Naive thymus-derived CD4-positive, alpha-beta T cell (primary cell): ENCODE data around the gene EPAS1. TPM values are rescaled to one million over a fixed set of nuclear protein-coding genes. Genes with fewer than 3 reads are reported as not detected.

ENCODE experiments used
- ATAC-seq: fragments of 150-1000 bp; cut with Tn5 transposase; 2 replicates; pipeline ENCODE4 v1.10.0; 2021; ENCODE audit warnings: mild to moderate bottlenecking, moderate library complexity
- CTCF ChIA-PET: fragments of 350-600 bp; sonication (Branson Sonifier 250); formaldehyde crosslinking; loops from one replicate; lab custom pipeline; 2021; ENCODE audit warnings: antibody characterized with exemption; lab: Charles Lee
- POLR2A ChIA-PET: fragments of 350-600 bp; sonication (Branson Sonifier 250); formaldehyde crosslinking; loops from one replicate; lab custom pipeline; 2021; ENCODE audit warnings: antibody characterized with exemption, inconsistent platforms; lab: Charles Lee
- DNase-seq, 9 donors: peaks; one replicate each; pipeline versions ENCODE4 v3.0.0 to v3.0.0-alpha.2; 2020 to 2022; ENCODE audit warnings: mixed read lengths in 1 of 9
- H3K27ac ChIP-seq: one replicate; pipeline ENCODE4 v1.7.0; 2013; ENCODE audit warnings: mild to moderate bottlenecking, low read depth, low read length, moderate library complexity
- H3K27me3 ChIP-seq, 2 donors: one replicate each; pipeline ENCODE4 v1.7.0; 2013; ENCODE audit warnings: low read length in 2 of 2, mild to moderate bottlenecking in 2 of 2, moderate library complexity in 2 of 2; ENCODE audit not compliant: control insufficient read depth in 2 of 2, insufficient read depth in 2 of 2
- H3K36me3 ChIP-seq, 3 experiments: 1 replicate in 2 of 3; 2 replicates in 1 of 3; pipeline ENCODE4 v1.7.0; 2013; ENCODE audit warnings: low read length in 3 of 3, mild to moderate bottlenecking in 3 of 3, moderate library complexity in 1 of 3; ENCODE audit not compliant: insufficient read depth in 3 of 3, control insufficient read depth in 2 of 3
- H3K4me1 ChIP-seq, 2 donors: one replicate each; pipeline ENCODE4 v1.7.0; 2013; ENCODE audit warnings: low read length in 2 of 2, mild to moderate bottlenecking in 2 of 2, moderate library complexity in 1 of 2; ENCODE audit not compliant: control insufficient read depth in 2 of 2, insufficient read depth in 2 of 2
- H3K4me3 ChIP-seq: 2 replicates; pipeline ENCODE4 v1.7.0; 2013; ENCODE audit warnings: mild to moderate bottlenecking, low read length
- H3K9me3 ChIP-seq, 3 experiments: 1 replicate in 2 of 3; 2 replicates in 1 of 3; pipeline ENCODE4 v1.7.0; 2013; ENCODE audit warnings: low read length in 3 of 3; ENCODE audit not compliant: control insufficient read depth in 2 of 3
- H3K27ac Mint-ChIP-seq, 9 donors: one replicate each; pipeline ENCODE4 v1.8.0; 2020 to 2022; ENCODE audit warnings: mixed read lengths in 9 of 9, mild to moderate bottlenecking in 8 of 9, moderate library complexity in 5 of 9, inconsistent platforms in 2 of 9
- H3K27me3 Mint-ChIP-seq, 5 donors: one replicate each; pipeline ENCODE4 v1.8.0; 2021 to 2022; ENCODE audit warnings: mixed read lengths in 5 of 5, mild to moderate bottlenecking in 1 of 5
- H3K36me3 Mint-ChIP-seq, 5 donors: one replicate each; pipeline ENCODE4 v1.8.0; 2020 to 2022; ENCODE audit warnings: mixed read lengths in 5 of 5, mild to moderate bottlenecking in 3 of 5, inconsistent platforms in 1 of 5
- H3K4me1 Mint-ChIP-seq, 7 donors: one replicate each; pipeline ENCODE4 v1.8.0; 2020 to 2022; ENCODE audit warnings: mixed read lengths in 7 of 7, mild to moderate bottlenecking in 3 of 7, inconsistent platforms in 1 of 7
- H3K4me3 Mint-ChIP-seq, 10 donors: one replicate each; pipeline ENCODE4 v1.8.0; 2020 to 2022; ENCODE audit warnings: mild to moderate bottlenecking in 10 of 10, mixed read lengths in 10 of 10, moderate library complexity in 6 of 10, inconsistent platforms in 2 of 10
- H3K9me3 Mint-ChIP-seq, 11 donors: one replicate each; pipeline ENCODE4 v1.8.0; 2020 to 2022; ENCODE audit warnings: mixed read lengths in 11 of 11, mild to moderate bottlenecking in 4 of 11, inconsistent platforms in 1 of 11, moderate library complexity in 1 of 11
- intact Hi-C, 2 donors: fragments of 100-400 bp; cut with micrococcal nuclease; formaldehyde crosslinking; loops; one replicate each; pipeline ENCODE4 v1.15.1; 2023
- polyA plus RNA-seq, 2 donors: library from polyadenylated mRNA; unstranded; fragments of 300-500 nt; fragmentation: Illumina TruSeq; gene quantifications; one replicate each; pipeline ENCODE4 v1.2.3, GENCODE V29; 2021
- total RNA-seq, 6 experiments: library from RNA in 5 of 6; stranded (reverse) in 5 of 6; gene quantifications; 1 replicate in 5 of 6; 2 replicates in 1 of 6; pipeline ENCODE4 v1.2.3 and lab custom pipeline; 2021 to 2026

EPAS1 gene
- total and polyA plus RNA-seq, 7 experiments from 2014 or later, result 0.18 to 17.0 (median 4.7) TPM; not detected in 1

DNA sequence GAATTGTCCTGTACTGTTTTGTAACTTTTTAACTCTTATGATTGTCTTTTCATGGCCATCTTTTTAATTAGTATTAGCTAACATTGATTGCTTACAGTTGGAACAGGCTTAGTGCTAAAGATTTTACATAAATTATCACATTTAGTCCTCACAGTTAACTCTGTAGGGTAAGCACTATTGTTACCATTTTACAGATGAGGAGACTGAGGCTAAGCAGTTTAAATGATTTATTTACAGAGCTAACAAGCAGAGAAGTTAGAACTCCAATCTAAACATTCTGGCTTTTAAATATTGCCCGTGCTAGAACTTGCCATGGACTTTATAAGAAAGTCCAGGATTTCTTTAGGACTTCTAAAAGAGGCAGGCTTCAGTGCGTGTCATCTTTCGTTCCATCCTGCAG is 48.6 kb downstream of the EPAS1 start:
- CTCF ChIA-PET, result no interaction called here

DNA sequence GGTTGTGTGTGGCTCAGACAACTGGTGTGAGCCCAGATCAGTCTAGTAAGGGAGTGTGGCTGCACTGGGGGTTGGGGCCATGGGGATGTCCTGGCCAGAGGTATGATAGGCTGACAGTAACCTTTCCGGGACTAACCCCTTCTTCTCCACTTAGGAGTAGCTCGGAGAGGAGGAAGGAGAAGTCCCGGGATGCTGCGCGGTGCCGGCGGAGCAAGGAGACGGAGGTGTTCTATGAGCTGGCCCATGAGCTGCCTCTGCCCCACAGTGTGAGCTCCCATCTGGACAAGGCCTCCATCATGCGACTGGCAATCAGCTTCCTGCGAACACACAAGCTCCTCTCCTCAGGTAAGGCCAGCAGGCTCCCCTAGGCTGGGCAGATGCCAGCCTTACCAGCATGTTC is 49.5 kb downstream of the EPAS1 start:
- intact Hi-C loops, result no loop called here
- Histone ChIP-seq H3K27me3 (no peaks in the 10 kb centered on the region), H3K36me3 (no peaks in the 10 kb centered on the region), H3K9me3 (no peaks in the 10 kb centered on the region), H3K4me1 (peaks cover 15 to 45% of the 10 kb centered on the region in 2 donors), H3K27ac (no peak overlapping the region), H3K4me3 (no peak overlapping the region)
- Mint-ChIP-seq H3K36me3 (peaks cover 0 to 11% (median 0%) of the 10 kb centered on the region in 5 donors), H3K27ac (peak overlapping the region in 1 of 9 donors; percentile 6), H3K27me3 (peaks cover 0 to 26% (median 7%) of the 10 kb centered on the region in 5 donors), H3K4me1 (peaks cover 32 to 70% (median 55%) of the 10 kb centered on the region in 7 donors), H3K4me3 (no peak overlapping the region), H3K9me3 (no peaks in the 10 kb centered on the region)
- POLR2A ChIA-PET, result no interaction called here
- CTCF ChIA-PET, result interaction anchor here (0.7 to 1.1 kb wide), 2 partner anchors 9 to 284 kb away, joined by 5 to 7 read pairs; no protein-coding TSS in a partner anchor
- DNase-seq (no peak), ATAC-seq (no peak)

More for the DNA sequence above, 48.6 kb downstream of the EPAS1 start:
- Histone ChIP-seq H3K27ac (no peak overlapping the region), H3K4me1 (peaks cover 5 to 36% of the 10 kb centered on the region in 2 donors), H3K36me3 (no peaks in the 10 kb centered on the region), H3K9me3 (no peaks in the 10 kb centered on the region), H3K27me3 (no peaks in the 10 kb centered on the region), H3K4me3 (no peak overlapping the region)
- Mint-ChIP-seq H3K27ac (no peak overlapping the region), H3K4me1 (peaks cover 22 to 65% (median 45%) of the 10 kb centered on the region in 7 donors), H3K9me3 (no peaks in the 10 kb centered on the region), H3K4me3 (no peak overlapping the region), H3K36me3 (peaks cover 0 to 11% (median 0%) of the 10 kb centered on the region in 5 donors), H3K27me3 (peaks cover 0 to 26% (median 8%) of the 10 kb centered on the region in 5 donors)
- no peak for DNase-seq
- ATAC-seq, result no peak
- intact Hi-C loops, result no loop called here
- POLR2A ChIA-PET, result interaction anchor here (1.2 kb wide), 1 partner anchor 11 kb away, joined by 3 read pairs; no protein-coding TSS in a partner anchor

DNA sequence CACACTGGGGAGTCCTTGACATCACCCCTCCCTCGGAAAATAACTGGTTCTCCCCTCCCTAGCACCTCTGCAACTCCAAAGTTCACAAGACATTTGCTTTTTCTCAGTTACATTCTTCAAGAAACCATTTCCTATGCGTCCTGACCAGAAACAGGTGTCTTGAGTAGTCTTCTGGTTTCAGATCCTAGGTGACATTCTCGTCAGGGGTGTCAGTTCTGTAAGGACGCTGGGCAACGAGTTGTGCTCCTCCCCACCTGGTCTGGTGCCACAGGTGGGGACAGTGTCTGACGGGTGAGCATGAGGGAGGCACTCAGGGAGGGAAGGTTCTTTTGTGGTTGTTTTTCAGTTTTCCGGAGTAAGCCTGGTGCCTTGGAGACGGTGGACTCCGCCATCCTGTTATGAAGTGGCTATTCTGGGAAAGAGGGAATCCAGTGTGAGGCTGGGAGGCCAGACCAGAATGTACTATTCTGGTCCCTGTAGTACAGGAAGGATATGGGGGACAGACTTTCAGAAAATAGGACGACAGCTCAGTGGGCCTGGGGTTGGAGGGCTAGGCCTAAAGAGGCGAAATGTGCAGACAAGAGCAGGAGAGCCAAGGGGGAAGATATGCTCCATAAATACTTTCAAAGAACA is 50.6 kb downstream of the EPAS1 start:
- Histone ChIP-seq H3K27ac (no peak overlapping the region), H3K4me3 (no peak overlapping the region), H3K27me3 (no peaks in the 10 kb centered on the region), H3K9me3 (no peaks in the 10 kb centered on the region), H3K4me1 (peaks cover 25 to 56% of the 10 kb centered on the region in 2 donors), H3K36me3 (no peaks in the 10 kb centered on the region)
- peaks cover 0 to 13% (median 0%) of the 10 kb centered on the region in 5 donors for H3K36me3 Mint-ChIP-seq
- ATAC-seq (no peak), DNase-seq (no peak)
- H3K9me3 Mint-ChIP-seq, result no peaks in the 10 kb centered on the region
- H3K27ac Mint-ChIP-seq, result peak overlapping the region in 7 of 9 donors; percentile 2 to 80 (median 39)
- peaks cover 0 to 17% (median 2%) of the 10 kb centered on the region in 5 donors for H3K27me3 Mint-ChIP-seq
- H3K4me1 Mint-ChIP-seq, result peaks cover 38 to 76% (median 65%) of the 10 kb centered on the region in 7 donors
- POLR2A ChIA-PET, result interaction anchor here (1.0 kb wide), 1 partner anchor 15 kb away, joined by 3 read pairs; no protein-coding TSS in a partner anchor
- intact Hi-C loops, result no loop called here
- peak overlapping the region in 9 of 10 donors; percentile 5 to 70 (median 56) for H3K4me3 Mint-ChIP-seq
- CTCF ChIA-PET, result interaction anchor here (1.1 kb wide), 1 partner anchor 10 kb away, joined by 7 read pairs; no protein-coding TSS in a partner anchor

DNA sequence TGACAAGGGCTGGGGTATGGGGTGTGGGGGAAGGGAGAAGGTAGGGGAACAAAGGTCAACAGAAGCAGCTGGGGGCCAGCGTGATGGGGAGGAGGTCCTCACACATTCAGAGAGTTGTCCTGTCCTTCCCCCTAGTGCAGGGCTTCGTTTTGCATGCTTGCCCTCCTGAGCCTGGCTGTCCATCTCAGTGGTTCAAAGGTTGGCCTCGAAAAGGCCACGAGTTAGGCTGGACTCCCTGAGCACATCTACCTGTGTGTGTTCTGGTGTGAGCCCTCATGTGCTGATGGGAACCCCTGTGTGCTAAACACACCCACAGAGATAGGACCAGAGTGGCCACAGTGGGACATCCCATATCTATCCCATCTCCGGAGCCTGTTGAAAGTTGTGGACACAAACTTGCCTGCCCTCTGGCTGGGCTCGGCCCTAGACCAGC is 51.9 kb downstream of the EPAS1 start:
- Histone ChIP-seq H3K27ac (no peak overlapping the region), H3K4me1 (peaks cover 29 to 69% of the 10 kb centered on the region in 2 donors), H3K9me3 (no peaks in the 10 kb centered on the region), H3K4me3 (no peak overlapping the region), H3K27me3 (no peaks in the 10 kb centered on the region), H3K36me3 (no peaks in the 10 kb centered on the region)
- intact Hi-C loops, result no loop called here
- ATAC-seq (no peak), DNase-seq (no peak)
- H3K4me1 Mint-ChIP-seq, result peaks cover 38 to 86% (median 79%) of the 10 kb centered on the region in 7 donors
- CTCF ChIA-PET, result interaction anchor here (1.4 kb wide), 1 partner anchor 113 kb away, joined by 3 read pairs; no protein-coding TSS in a partner anchor
- POLR2A ChIA-PET, result no interaction called here
- H3K4me3 Mint-ChIP-seq, result peak overlapping the region in 6 of 10 donors; percentile 5 to 93 (median 47)
- H3K9me3 Mint-ChIP-seq, result no peaks in the 10 kb centered on the region
- peaks cover 0 to 13% (median 0%) of the 10 kb centered on the region in 5 donors for H3K36me3 Mint-ChIP-seq
- H3K27me3 Mint-ChIP-seq, result peaks cover 0 to 5% (median 0%) of the 10 kb centered on the region in 5 donors
- H3K27ac Mint-ChIP-seq, result peak overlapping the region in 4 of 9 donors; percentile 2 to 79 (median 52)

DNA sequence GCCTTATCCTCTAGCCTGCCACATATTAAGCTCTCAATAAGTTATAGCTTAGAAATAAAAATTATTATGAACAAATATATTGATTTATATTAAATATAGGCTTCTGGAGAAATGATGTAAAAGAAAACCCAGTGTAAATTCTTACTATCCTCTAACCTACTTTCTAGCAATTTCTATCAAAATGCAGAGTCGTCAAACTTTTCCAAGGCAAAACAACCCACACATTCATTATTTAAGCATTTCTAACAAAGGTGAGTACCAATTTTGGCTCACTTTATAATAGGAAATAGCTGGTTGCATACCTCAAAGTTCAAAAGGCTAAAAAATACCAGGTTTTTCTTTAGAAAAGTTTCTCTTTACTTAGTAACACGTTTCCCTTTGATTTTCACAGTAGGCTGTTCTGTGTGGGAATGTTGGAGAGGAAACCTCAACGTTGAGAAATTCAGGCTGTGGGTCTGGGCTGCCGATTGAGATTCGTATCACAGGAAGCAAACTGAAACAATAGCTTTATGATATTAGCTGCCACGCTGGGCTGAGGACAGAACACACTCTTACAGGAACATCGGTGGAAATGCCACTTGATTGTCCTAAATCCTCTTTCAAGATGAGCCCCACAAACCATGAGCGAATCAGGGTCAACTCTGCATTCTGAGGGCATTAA is 53.0 kb downstream of the EPAS1 start:
- H3K27me3 Mint-ChIP-seq, result no peaks in the 10 kb centered on the region
- Histone ChIP-seq H3K27ac (peak overlapping the region; percentile 34), H3K36me3 (no peaks in the 10 kb centered on the region), H3K4me3 (peak overlapping the region; percentile 22), H3K27me3 (no peaks in the 10 kb centered on the region), H3K9me3 (no peaks in the 10 kb centered on the region), H3K4me1 (peaks cover 29 to 70% of the 10 kb centered on the region in 2 donors)
- peak overlapping the region; percentile 72 to 93 (median 83) for H3K4me3 Mint-ChIP-seq
- H3K27ac Mint-ChIP-seq, result peak overlapping the region; percentile 32 to 97 (median 91)
- POLR2A ChIA-PET, result interaction anchor here (0.6 kb wide), 1 partner anchor 1029 kb away, joined by 3 read pairs; no protein-coding TSS in a partner anchor
- intact Hi-C loops, result loop anchor here (1.0 to 5.0 kb wide), 7 partner anchors 13 to 698 kb away; partner anchors contain the start of genes PRKCE (in 2 of the 2) and EPAS1 (in 1 of the 2)
- ATAC-seq (no peak), DNase-seq (peak in 1 of 9 donors; percentile 18)
- H3K4me1 Mint-ChIP-seq, result peaks cover 40 to 93% (median 89%) of the 10 kb centered on the region in 7 donors
- H3K36me3 Mint-ChIP-seq, result peaks cover 0 to 20% (median 0%) of the 10 kb centered on the region in 5 donors
- no peaks in the 10 kb centered on the region for H3K9me3 Mint-ChIP-seq
- CTCF ChIA-PET, result interaction anchor here (0.5 to 1.4 kb wide), 2 partner anchors 112 to 289 kb away, joined by 3 to 5 read pairs; no protein-coding TSS in a partner anchor
